Coronary artery (tissue), 2 donors: ENCODE measurements around the gene KCNIP3.

Experiments
- DNase-seq: peaks from one replicate; pipeline ENCODE4 v3.0.0-alpha.2; 2017; ENCODE audit warnings: low spot score
- H3K27ac ChIP-seq, 2 donors: fragments of 200-600 bp; sonication (generic); one replicate each; pipeline ENCODE4 v1.5.1; 2016 to 2019
- H3K4me3 ChIP-seq: fragments of 200-600 bp; sonication (generic); 2 replicates; pipeline ENCODE4 v1.5.1; 2016; ENCODE audit warnings: mild to moderate bottlenecking, moderate library complexity
- CTCF ChIP-seq: fragments of 200-600 bp; sonication (generic); IDR thresholded peaks from one replicate; pipeline ENCODE4 v1.5.1; 2019; ENCODE audit warnings: antibody characterized with exemption

The KCNIP3 gene

GRCh38 chr2:95382686-95383634 is 85.8 kb downstream of the KCNIP3 start:
- H3K27ac ChIP-seq: peak overlapping the region in 1 of 2 donors; percentile 11
- H3K4me3 ChIP-seq: no peak overlapping the region
- TF ChIP-seq CTCF: no peak
- peak; percentile 57 for DNase-seq

GRCh38 chr2:95383635-95384027 is 86.5 kb downstream of the KCNIP3 start:
- H3K4me3 ChIP-seq: no peak overlapping the region
- TF ChIP-seq CTCF: no peak
- peak overlapping the region in 1 of 2 donors; percentile 11 for H3K27ac ChIP-seq
- peak; percentile 64 for DNase-seq

GRCh38 chr2:95384854-95385569 is 87.9 kb downstream of the KCNIP3 start:
- DNase-seq: peak; percentile 76
- no peak for TF ChIP-seq CTCF

GRCh38 chr2:95385570-95385984 is 88.4 kb downstream of the KCNIP3 start:
- Histone ChIP-seq H3K27ac (peak overlapping the region in 1 of 2 donors; percentile 53), H3K4me3 (no peak overlapping the region)
- DNase-seq: peak; percentile 69
- no peak for TF ChIP-seq CTCF

More at GRCh38 chr2:95384854-95385569, 87.9 kb downstream of the KCNIP3 start:
- Histone ChIP-seq H3K27ac (peak overlapping the region in 1 of 2 donors; percentile 64), H3K4me3 (no peak overlapping the region)

GRCh38 chr2:95386031-95386430 is 88.9 kb downstream of the KCNIP3 start:
- no peak for TF ChIP-seq CTCF
- peak; percentile 41 for DNase-seq
- H3K4me3 ChIP-seq: no peak overlapping the region

GRCh38 chr2:95387358-95387757 is 90.2 kb downstream of the KCNIP3 start:
- no peak overlapping the region for H3K27ac ChIP-seq
- no peak for DNase-seq
- no peak for TF ChIP-seq CTCF
- H3K4me3 ChIP-seq: no peak overlapping the region

More at GRCh38 chr2:95386031-95386430, 88.9 kb downstream of the KCNIP3 start:
- peak overlapping the region in 1 of 2 donors; percentile 35 for H3K27ac ChIP-seq
